Lung (tissue), 12 donors: Measurements from ENCODE around the gene KRTAP5-2. TPM values are rescaled to one million over a fixed set of nuclear protein-coding genes. Genes with fewer than 3 reads are reported as not detected.

Experiments used
- ATAC-seq: fragments of 200-7000 bp; cut with Tn5 transposase; one replicate; pipeline ENCODE4 v1.9.1; 2020; ENCODE audit warnings: moderate number of reproducible peaks; ENCODE audit not compliant: insufficient read depth, low FRiP score
- DNase-seq, 3 donors: peaks; one replicate each; pipeline ENCODE4 v3.0.0-alpha.2; 2013 to 2017
- H3K27ac ChIP-seq, 2 donors: one replicate each; pipeline ENCODE4 v1.5.1; 2013; ENCODE audit warnings: mild to moderate bottlenecking in 2 of 2, moderate library complexity in 2 of 2, control low read depth in 1 of 2, inconsistent platforms in 1 of 2, low read depth in 1 of 2, low read length in 1 of 2
- H3K27me3 ChIP-seq, 3 donors: one replicate each; pipeline ENCODE4 v1.5.1; 2013; ENCODE audit warnings: low read length in 2 of 3; ENCODE audit not compliant: control insufficient read depth in 3 of 3, insufficient read depth in 3 of 3
- H3K36me3 ChIP-seq, 4 donors: one replicate each; pipeline ENCODE4 v1.5.1; 2013; ENCODE audit warnings: low read length in 4 of 4, mild to moderate bottlenecking in 1 of 4, moderate library complexity in 1 of 4; ENCODE audit not compliant: control insufficient read depth in 4 of 4, insufficient read depth in 4 of 4
- H3K4me1 ChIP-seq, 5 donors: one replicate each; pipeline ENCODE4 v1.5.1; 2013; ENCODE audit warnings: low read length in 5 of 5, mild to moderate bottlenecking in 2 of 5, moderate library complexity in 1 of 5; ENCODE audit not compliant: control insufficient read depth in 5 of 5, insufficient read depth in 5 of 5
- H3K4me3 ChIP-seq: one replicate; pipeline ENCODE4 v1.5.1; 2013; ENCODE audit warnings: mild to moderate bottlenecking, control low read depth, moderate library complexity
- H3K9ac ChIP-seq, 2 donors: one replicate each; pipeline ENCODE4 v1.5.1; 2013; ENCODE audit warnings: low read length in 2 of 2, control low read depth in 1 of 2; ENCODE audit not compliant: insufficient read depth in 1 of 2
- H3K9me3 ChIP-seq, 4 donors: one replicate each; pipeline ENCODE4 v1.5.1; 2013; ENCODE audit warnings: low read length in 3 of 4, mild to moderate bottlenecking in 1 of 4, moderate library complexity in 1 of 4; ENCODE audit not compliant: control insufficient read depth in 4 of 4, insufficient read depth in 3 of 4
- CTCF ChIP-seq: IDR thresholded peaks from 2 replicates; pipeline ENCODE4 v1.5.1; 2012; ENCODE audit warnings: mild to moderate bottlenecking; ENCODE audit errors: control extremely low read depth, extremely low read depth
- WGBS, 2 donors: extraction: QIAGEN DNeasy Blood & Tissue Kit; methylation state at CpG; one replicate each; pipeline ENCODE4 v1.1.7; 2013; 5-methylcytosine and 5-hydroxymethylcytosine counted together
- polyA plus RNA-seq, 2 donors: library from polyadenylated mRNA; stranded (reverse); fragments of 200-250 nt; gene quantifications; one replicate each; pipeline ENCODE4 v1.2.1, GENCODE V29; 2013
- total RNA-seq, 2 donors: library from RNA; depleted of rRNA in 1 of 2; stranded (reverse); fragments of >200 nt in 1 of 2; gene quantifications; one replicate each; pipeline ENCODE4 v1.2.1, GENCODE V29; 2014 to 2021
- donor health status: control.
- donor health status: control.
- donor health status: Bipolar disorder and iron deficiency.
- donor health status: healthy.
- donor health status: DM: yes; HTN: yes; CAD: no.

KRTAP5-2 gene
- total and polyA plus RNA-seq, 4 donors: 0.12 TPM; not detected in 3

- WGBS, 2 donors: 57 to 78% methylated on average over 12 of the region's 12 CpGs
- Histone ChIP-seq H3K9me3 (no peaks in the 10 kb centered on the region), H3K27ac (peak overlapping the region; percentile 72 to 79), H3K9ac (no peak overlapping the region), H3K4me1 (peaks cover 0 to 24% (median 16%) of the 10 kb centered on the region in 5 donors), H3K36me3 (peaks cover 0 to 33% (median 2%) of the 10 kb centered on the region in 4 donors), H3K4me3 (no peak overlapping the region), H3K27me3 (peaks cover 0 to 6% (median 5%) of the 10 kb centered on the region in 3 donors)
- ATAC-seq: no peak
- no peak for TF ChIP-seq CTCF
- no peak for DNase-seq
Measured at GRCh38 chr11:1558775-1559110, 39.4 kb downstream of the KRTAP5-2 start.

- peaks cover 0 to 10% (median 8%) of the 10 kb centered on the region in 3 donors for H3K27me3 ChIP-seq
- no peak for TF ChIP-seq CTCF
- H3K9ac ChIP-seq: no peak overlapping the region
- H3K36me3 ChIP-seq: peaks cover 0 to 27% (median 2%) of the 10 kb centered on the region in 4 donors
- no peaks in the 10 kb centered on the region for H3K9me3 ChIP-seq
- H3K27ac ChIP-seq: peak overlapping the region; percentile 72 to 79
- no peak for ATAC-seq
- WGBS, 2 donors: 44 to 56% methylated on average over 29 of the region's 29 CpGs
- H3K4me1 ChIP-seq: peaks cover 0 to 24% (median 16%) of the 10 kb centered on the region in 5 donors
- no peak overlapping the region for H3K4me3 ChIP-seq
- peak; percentile 71 to 80 (median 75) for DNase-seq
Measured at GRCh38 chr11:1557904-1558774, 40.0 kb downstream of the KRTAP5-2 start.

GRCh38 chr11:1557051-1557884 is 40.8 kb downstream of the KRTAP5-2 start:
- H3K36me3 ChIP-seq: peaks cover 0 to 27% (median 2%) of the 10 kb centered on the region in 4 donors
- ATAC-seq (no peak), DNase-seq (no peak)
- H3K27me3 ChIP-seq: peaks cover 5 to 13% (median 10%) of the 10 kb centered on the region in 3 donors
- no peak overlapping the region for H3K4me3 ChIP-seq
- H3K4me1 ChIP-seq: peaks cover 0 to 24% (median 16%) of the 10 kb centered on the region in 5 donors
- 83 to 89% methylated on average over 48 to 74 of the region's 74 CpGs for WGBS, 2 donors
- no peaks in the 10 kb centered on the region for H3K9me3 ChIP-seq
- no peak for TF ChIP-seq CTCF
- no peak overlapping the region for H3K9ac ChIP-seq
- peak overlapping the region in 1 of 2 donors; percentile 21 for H3K27ac ChIP-seq
